Measurements from ENCODE around the gene GADD45GIP1.
A peak's percentile ranks its signal among the peaks of the same experiment; 100 is the strongest.

GADD45GIP1 gene

GRCh38 chr19:12946731-12947496, 10.1 kb downstream of the GADD45GIP1 start:
- Histone ChIP-seq H3K4me2 (peak overlapping the region; percentile 87), H3K4me3 (peak overlapping the region; percentile 80), H3K36me3 (peaks cover 85% of the 10 kb centered on the region), H3K27me3 (no peaks in the 10 kb centered on the region), H4K20me1 (peaks cover 74% of the 10 kb centered on the region), H3K4me1 (peaks cover 73% of the 10 kb centered on the region), H3K9me3 (no peaks in the 10 kb centered on the region), H3K27ac (peak overlapping the region; percentile 92; the same call in 1 of the 2 replicates), H3K9ac (peak overlapping the region; percentile 94)
- TF ChIP-seq Cebpa-rat (IDR thresholded peaks at IDR 0.05): no peak

GRCh38 chr19:12946092-12946721, 10.8 kb downstream of the GADD45GIP1 start:
- H3K27me3 ChIP-seq: no peaks in the 10 kb centered on the region
- peak overlapping the region; percentile 80 for H3K4me3 ChIP-seq
- peak overlapping the region; percentile 87 for H3K4me2 ChIP-seq
- peak overlapping the region; percentile 92 for H3K27ac ChIP-seq
- H3K9ac ChIP-seq: peak overlapping the region; percentile 94
- H3K4me1 ChIP-seq: peaks cover 80% of the 10 kb centered on the region
- H4K20me1 ChIP-seq: peaks cover 74% of the 10 kb centered on the region
- peaks cover 85% of the 10 kb centered on the region for H3K36me3 ChIP-seq
- no peak for TF ChIP-seq Cebpa-rat (IDR thresholded peaks at IDR 0.05)
- no peaks in the 10 kb centered on the region for H3K9me3 ChIP-seq

- Histone ChIP-seq H4K20me1 (peaks cover 74% of the 10 kb centered on the region), H3K4me3 (peak within 1 kb of the TSS; percentile 80), H3K27ac (peak within 1 kb of the TSS; percentile 92), H3K27me3 (no peaks in the 10 kb centered on the region), H3K4me1 (peaks cover 86% of the 10 kb centered on the region), H3K36me3 (peaks cover 85% of the 10 kb centered on the region), H3K9ac (peak within 1 kb of the TSS; percentile 94), H3K9me3 (no peaks in the 10 kb centered on the region), H3K4me2 (peak within 1 kb of the TSS; percentile 87)
- TF ChIP-seq Cebpa-rat (IDR thresholded peaks at IDR 0.05): no peak
Observed at GRCh38 chr19:12945479-12946091, 11.4 kb downstream of the GADD45GIP1 start, which contains the start of gene RAD23A. RAD23A (plus strand) TSS chr19:12945862; CDS start chr19:12945949, 87 bp downstream.

- TF ChIP-seq Cebpa-rat (IDR thresholded peaks at IDR 0.05): no peak
- peak overlapping the region; percentile 65 for H3K4me2 ChIP-seq
- H3K9ac ChIP-seq: no peak overlapping the region
- no peaks in the 10 kb centered on the region for H3K27me3 ChIP-seq
- no peaks in the 10 kb centered on the region for H3K9me3 ChIP-seq
- no peak overlapping the region for H3K27ac ChIP-seq
- H3K36me3 ChIP-seq: peaks cover 85% of the 10 kb centered on the region
- no peak overlapping the region for H3K4me3 ChIP-seq
- peaks cover 85% of the 10 kb centered on the region for H3K4me1 ChIP-seq
- peaks cover 74% of the 10 kb centered on the region for H4K20me1 ChIP-seq
Observed at GRCh38 chr19:12944104-12944674, 12.8 kb downstream of the GADD45GIP1 start.

GRCh38 chr19:12943437-12944044, 13.5 kb downstream of the GADD45GIP1 start:
- H4K20me1 ChIP-seq: peaks cover 74% of the 10 kb centered on the region
- H3K36me3 ChIP-seq: peaks cover 79% of the 10 kb centered on the region
- H3K4me1 ChIP-seq: peaks cover 78% of the 10 kb centered on the region
- TF ChIP-seq Cebpa-rat (IDR thresholded peaks at IDR 0.05): no peak
- no peaks in the 10 kb centered on the region for H3K9me3 ChIP-seq
- H3K4me3 ChIP-seq: no peak overlapping the region
- peak overlapping the region; percentile 38 for H3K4me2 ChIP-seq
- H3K9ac ChIP-seq: no peak overlapping the region; the same call in 1 of the 2 replicates
- H3K27me3 ChIP-seq: no peaks in the 10 kb centered on the region
- H3K27ac ChIP-seq: no peak overlapping the region

- peak overlapping the region; percentile 89 for H3K4me2 ChIP-seq
- peak overlapping the region; percentile 99 for H3K4me3 ChIP-seq
- peaks cover 79% of the 10 kb centered on the region for H3K4me1 ChIP-seq
- H3K36me3 ChIP-seq: peaks cover 62% of the 10 kb centered on the region
- no peaks in the 10 kb centered on the region for H3K9me3 ChIP-seq
- peaks cover 54% of the 10 kb centered on the region for H4K20me1 ChIP-seq
- H3K27me3 ChIP-seq: no peaks in the 10 kb centered on the region
- H3K9ac ChIP-seq: peak overlapping the region; percentile 100
- TF ChIP-seq Cebpa-rat (IDR thresholded peaks at IDR 0.05): no peak
- H3K27ac ChIP-seq: peak overlapping the region; percentile 98
Observed at GRCh38 chr19:12940897-12941296, 16.1 kb downstream of the GADD45GIP1 start.

GRCh38 chr19:12939975-12940423, 17.0 kb downstream of the GADD45GIP1 start:
- Histone ChIP-seq H3K9ac (peak overlapping the region; percentile 100), H3K27me3 (no peaks in the 10 kb centered on the region), H3K4me2 (peak overlapping the region; percentile 89), H3K9me3 (no peaks in the 10 kb centered on the region), H3K4me3 (peak overlapping the region; percentile 99), H3K27ac (peak overlapping the region; percentile 98), H3K4me1 (peaks cover 77% of the 10 kb centered on the region), H4K20me1 (peaks cover 54% of the 10 kb centered on the region), H3K36me3 (peaks cover 59% of the 10 kb centered on the region)
- no peak for TF ChIP-seq Cebpa-rat (IDR thresholded peaks at IDR 0.05)

GRCh38 chr19:12938779-12939601, 18.0 kb downstream of the GADD45GIP1 start:
- no peaks in the 10 kb centered on the region for H3K9me3 ChIP-seq
- peak overlapping the region; percentile 100 for H3K9ac ChIP-seq
- H3K4me1 ChIP-seq: peaks cover 72% of the 10 kb centered on the region
- H3K27me3 ChIP-seq: no peaks in the 10 kb centered on the region
- peaks cover 54% of the 10 kb centered on the region for H4K20me1 ChIP-seq
- H3K36me3 ChIP-seq: peaks cover 49% of the 10 kb centered on the region
- peak overlapping the region; percentile 98 for H3K27ac ChIP-seq
- H3K4me2 ChIP-seq: peak overlapping the region; percentile 89
- H3K4me3 ChIP-seq: peak overlapping the region; percentile 99
- no peak for TF ChIP-seq Cebpa-rat (IDR thresholded peaks at IDR 0.05)
